G401 (cell line): ENCODE results near the gene DNAJB11. TPM values are rescaled to one million over a fixed set of nuclear protein-coding genes. Genes with fewer than 3 reads are reported as not detected.
"Not testable (repeated sequence)": the region's sequence is repeated elsewhere in the genome, so short reads cannot be mapped to it uniquely, and the experiment has no call there.

ENCODE experiments used
- DNase-seq: peaks from one replicate; pipeline ENCODE4 v3.0.0-alpha.2; 2015; ENCODE audit warnings: low spot score
- in situ Hi-C: cut with HindIII; loops from 2 replicates; pipeline ENCODE4 v1.10.0; 2016; ENCODE audit warnings: low sequenced_read_pairs, mixed read lengths
- total RNA-seq: library from RNA; depleted of rRNA; stranded (reverse); fragments of >200 nt; shearing (Covaris generic); gene quantifications from 2 replicates; pipeline ENCODE4 v1.2.3, GENCODE V29; 2014; rRNA removed

DNAJB11 gene
- total RNA-seq, 1 experiment from 2014 or later, result 78.6 TPM

GRCh38 chr3:186633481-186633880 is 63.0 kb downstream of the DNAJB11 start:
- in situ Hi-C loops, result no loop called here
- no peak for DNase-seq

- in situ Hi-C loops, result not testable (repeated sequence)
Measured at GRCh38 chr3:186634207-186634606, 63.7 kb downstream of the DNAJB11 start.

More at GRCh38 chr3:186634207-186634606, 63.7 kb downstream of the DNAJB11 start:
- not testable (repeated sequence) for DNase-seq

Other genes with a start within 250 kb of the DNAJB11 start
- not detected in 2 replicates for gene DGKG, start 208.5 kb upstream of the DNAJB11 start, total RNA-seq
- 0.37 and 2.0 TPM in 2 replicates for gene CRYGS, start 26.3 kb upstream of the DNAJB11 start, total RNA-seq
- gene TBCCD1, start 3.4 kb upstream of the DNAJB11 start, total RNA-seq, result 27.7 and 37.1 TPM in 2 replicates
- gene AHSG, start 42.3 kb downstream of the DNAJB11 start, total RNA-seq, result not detected in 2 replicates
- not detected in 2 replicates for gene FETUB, start 69.7 kb downstream of the DNAJB11 start, total RNA-seq
- gene HRG, start 95.3 kb downstream of the DNAJB11 start, total RNA-seq, result not detected in 2 replicates
- gene KNG1, start 146.6 kb downstream of the DNAJB11 start, total RNA-seq, result not detected in 2 replicates
- gene EIF4A2, start 212.9 kb downstream of the DNAJB11 start, total RNA-seq, result 215 and 286 TPM in 2 replicates
- 53.7 and 76.8 TPM in 2 replicates for gene RFC4, start 235.8 kb downstream of the DNAJB11 start, total RNA-seq